ENCODE data around the gene FRMPD3. TPM values are rescaled to one million over a fixed set of nuclear protein-coding genes. Genes with fewer than 3 reads are reported as not detected.

FRMPD3 gene
- total and polyA plus RNA-seq, 3 experiments from 2014 or later, result 0.21 to 0.24 (median 0.22) TPM

GRCh38 chrX:107484002-107484726, 34.7 kb downstream of the FRMPD3 start:
- no peak overlapping the region for H3K27ac ChIP-seq (ENCODE audit: low read depth, low read length)
- no peak for DNase-seq
- no peak overlapping the region for H3K27ac Mint-ChIP-seq
- H3K36me3 ChIP-seq (ENCODE audit: insufficient read depth, low read length), result no peaks in the 10 kb centered on the region
- H3K9me3 ChIP-seq (ENCODE audit: low read length), result no peaks in the 10 kb centered on the region
- no peak overlapping the region for H3K4me3 ChIP-seq (ENCODE audit: low read length)
- no peaks in the 10 kb centered on the region for H3K9me3 Mint-ChIP-seq
- H3K4me1 ChIP-seq (ENCODE audit: insufficient read depth, low read length), result no peaks in the 10 kb centered on the region
- H3K36me3 Mint-ChIP-seq, result no peaks in the 10 kb centered on the region
- H3K27me3 ChIP-seq (ENCODE audit: insufficient read depth, low read length, poor library complexity, severe bottlenecking), result no peaks in the 10 kb centered on the region
- CTCF ChIA-PET, result no interaction called here
- peaks cover 0 to 9% of the 10 kb centered on the region in 2 donors for H3K27me3 Mint-ChIP-seq
- no peak overlapping the region for H3K4me3 Mint-ChIP-seq
- POLR2A ChIA-PET, result no interaction called here
- peaks cover 11 to 16% (median 12%) of the 10 kb centered on the region in 3 donors for H3K4me1 Mint-ChIP-seq

- POLR2A ChIA-PET, result no interaction called here
These were observed 35.6 kb downstream of the FRMPD3 start for GRCh38 chrX:107485013-107485412.

GRCh38 chrX:107493141-107493540, 43.7 kb downstream of the FRMPD3 start:
- no peaks in the 10 kb centered on the region for H3K27me3 ChIP-seq (ENCODE audit: insufficient read depth, low read length, poor library complexity, severe bottlenecking)
- no peak overlapping the region for H3K27ac ChIP-seq (ENCODE audit: low read depth, low read length)
- ChIA-PET CTCF (no interaction called here), POLR2A (no interaction called here)
- no peak for DNase-seq
- Mint-ChIP-seq H3K9me3 (no peaks in the 10 kb centered on the region), H3K27me3 (peaks cover 0 to 6% of the 10 kb centered on the region in 2 donors), H3K27ac (no peak overlapping the region), H3K36me3 (no peaks in the 10 kb centered on the region), H3K4me3 (no peak overlapping the region), H3K4me1 (no peaks in the 10 kb centered on the region)
- H3K4me1 ChIP-seq (ENCODE audit: insufficient read depth, low read length), result no peaks in the 10 kb centered on the region
- no peaks in the 10 kb centered on the region for H3K9me3 ChIP-seq (ENCODE audit: low read length)
- no peak overlapping the region for H3K4me3 ChIP-seq (ENCODE audit: low read length)
- no peaks in the 10 kb centered on the region for H3K36me3 ChIP-seq (ENCODE audit: insufficient read depth, low read length)

More at GRCh38 chrX:107485013-107485412, 35.6 kb downstream of the FRMPD3 start:
- H3K9me3 ChIP-seq (ENCODE audit: low read length), result no peaks in the 10 kb centered on the region
- H3K27me3 Mint-ChIP-seq, result peaks cover 0 to 5% of the 10 kb centered on the region in 2 donors
- no peaks in the 10 kb centered on the region for H3K36me3 ChIP-seq (ENCODE audit: insufficient read depth, low read length)
- no peaks in the 10 kb centered on the region for H3K4me1 ChIP-seq (ENCODE audit: insufficient read depth, low read length)
- H3K27ac ChIP-seq (ENCODE audit: low read depth, low read length), result no peak overlapping the region
- H3K9me3 Mint-ChIP-seq, result no peaks in the 10 kb centered on the region
- no peak overlapping the region for H3K4me3 ChIP-seq (ENCODE audit: low read length)
- no peaks in the 10 kb centered on the region for H3K36me3 Mint-ChIP-seq
- DNase-seq, result no peak
- H3K4me1 Mint-ChIP-seq, result peaks cover 8 to 15% (median 11%) of the 10 kb centered on the region in 3 donors
- H3K4me3 Mint-ChIP-seq, result no peak overlapping the region
- H3K27me3 ChIP-seq (ENCODE audit: insufficient read depth, low read length, poor library complexity, severe bottlenecking), result no peaks in the 10 kb centered on the region
- no peak overlapping the region for H3K27ac Mint-ChIP-seq
- CTCF ChIA-PET, result no interaction called here

GRCh38 chrX:107496786-107497185, 47.3 kb downstream of the FRMPD3 start:
- Mint-ChIP-seq H3K27me3 (peaks cover 0 to 2% of the 10 kb centered on the region in 2 donors), H3K27ac (no peak overlapping the region), H3K9me3 (no peaks in the 10 kb centered on the region), H3K36me3 (no peaks in the 10 kb centered on the region), H3K4me1 (no peaks in the 10 kb centered on the region), H3K4me3 (no peak overlapping the region)
- ChIA-PET CTCF (no interaction called here), POLR2A (no interaction called here)
- H3K36me3 ChIP-seq (ENCODE audit: insufficient read depth, low read length), result no peaks in the 10 kb centered on the region
- H3K4me3 ChIP-seq (ENCODE audit: low read length), result no peak overlapping the region
- no peaks in the 10 kb centered on the region for H3K27me3 ChIP-seq (ENCODE audit: insufficient read depth, low read length, poor library complexity, severe bottlenecking)
- H3K9me3 ChIP-seq (ENCODE audit: low read length), result no peaks in the 10 kb centered on the region
- no peak for DNase-seq
- H3K27ac ChIP-seq (ENCODE audit: low read depth, low read length), result no peak overlapping the region
- H3K4me1 ChIP-seq (ENCODE audit: insufficient read depth, low read length), result no peaks in the 10 kb centered on the region

Other genes with a start within 250 kb of the FRMPD3 start
- 1 to 10 TPM; 1.8 to 2.6 TPM for gene NUP62CL, start 243.2 kb upstream of the FRMPD3 start, total RNA-seq
- gene NUP62CL, start 243.2 kb upstream of the FRMPD3 start, polyA plus RNA-seq, result 2.0 TPM
- gene DNAAF6, start 243.0 kb upstream of the FRMPD3 start, total RNA-seq, result not detected
- gene DNAAF6, start 243.0 kb upstream of the FRMPD3 start, polyA plus RNA-seq, result not detected
- 100 to 1,000 TPM; 110 to 113 TPM for gene PRPS1, start 178.9 kb downstream of the FRMPD3 start, total RNA-seq
- 49.7 TPM for gene PRPS1, start 178.9 kb downstream of the FRMPD3 start, polyA plus RNA-seq